ENCODE measurements around the gene FLNC.

Gene FLNC

GRCh38 chr7:128829391-128830166 lies 627 bp upstream of the FLNC start:
- FAIRE-seq (no peak), DNase-seq (ENCODE audit: insufficient read length, low spot score) (no peak)

GRCh38 chr7:128831178-128831993 lies 1.2 kb downstream of the FLNC start:
- DNase-seq (ENCODE audit: insufficient read length, low spot score) (no peak), FAIRE-seq (no peak)

GRCh38 chr7:128831994-128832879 lies 2.0 kb downstream of the FLNC start:
- no peak for DNase-seq (ENCODE audit: insufficient read length, low spot score)
- FAIRE-seq = no peak

GRCh38 chr7:128832880-128833147 lies 2.6 kb downstream of the FLNC start:
- no peak for FAIRE-seq
- no peak for DNase-seq (ENCODE audit: insufficient read length, low spot score)

- FAIRE-seq (no peak), DNase-seq (ENCODE audit: insufficient read length, low spot score) (no peak)
Observed at GRCh38 chr7:128833148-128833945, 3.1 kb downstream of the FLNC start.

GRCh38 chr7:128833946-128834325 lies 3.7 kb downstream of the FLNC start:
- DNase-seq (ENCODE audit: insufficient read length, low spot score) = no peak
- no peak for FAIRE-seq

- FAIRE-seq (no peak), DNase-seq (ENCODE audit: insufficient read length, low spot score) (no peak)
Observed at GRCh38 chr7:128835231-128835751, 5.1 kb downstream of the FLNC start.

- no peak for FAIRE-seq
- DNase-seq (ENCODE audit: insufficient read length, low spot score) = no peak
Observed at GRCh38 chr7:128835790-128836641, 5.8 kb downstream of the FLNC start.

GRCh38 chr7:128836729-128837348 lies 6.6 kb downstream of the FLNC start:
- FAIRE-seq (no peak), DNase-seq (ENCODE audit: insufficient read length, low spot score) (no peak)

GRCh38 chr7:128837521-128837921 lies 7.3 kb downstream of the FLNC start:
- no peak for DNase-seq (ENCODE audit: insufficient read length, low spot score)
- FAIRE-seq = no peak

- FAIRE-seq = no peak
Observed at GRCh38 chr7:128838109-128838779, 8.0 kb downstream of the FLNC start.

GRCh38 chr7:128838981-128839731 lies 8.9 kb downstream of the FLNC start:
- no peak for FAIRE-seq

More at GRCh38 chr7:128838109-128838779, 8.0 kb downstream of the FLNC start:
- DNase-seq (ENCODE audit: insufficient read length, low spot score) = no peak

GRCh38 chr7:128839751-128840177 lies 9.6 kb downstream of the FLNC start:
- no peak for FAIRE-seq

More at GRCh38 chr7:128838981-128839731, 8.9 kb downstream of the FLNC start:
- DNase-seq (ENCODE audit: insufficient read length, low spot score) = no peak

GRCh38 chr7:128840326-128841170 lies 10.3 kb downstream of the FLNC start:
- no peak for DNase-seq (ENCODE audit: insufficient read length, low spot score)
- no peak for FAIRE-seq

More at GRCh38 chr7:128839751-128840177, 9.6 kb downstream of the FLNC start:
- DNase-seq (ENCODE audit: insufficient read length, low spot score) = no peak

- no peak for FAIRE-seq
- no peak for DNase-seq (ENCODE audit: insufficient read length, low spot score)
Observed at GRCh38 chr7:128841171-128841690, 11.0 kb downstream of the FLNC start.
